GM23338 (cell line): ENCODE data around the gene MITF. TPM values are rescaled to one million over a fixed set of nuclear protein-coding genes. Genes with fewer than 3 reads are reported as not detected.

Source experiments
- ATAC-seq: fragments of 200-7000 bp; cut with Tn5 transposase; 3 replicates; pipeline ENCODE4 v1.9.1; 2020
- DNase-seq: peaks from one replicate; pipeline ENCODE4 v3.0.0-alpha.2; 2015; ENCODE audit warnings: low spot score
- H2AFZ ChIP-seq: fragments of 200-600 bp; sonication (generic); 2 replicates; pipeline ENCODE4 v1.8.0; 2016; ENCODE audit warnings: antibody characterized with exemption, mild to moderate bottlenecking, moderate library complexity
- H3F3A ChIP-seq: fragments of 200-600 bp; sonication (generic); replicated peaks from 2 replicates; pipeline ENCODE4 v1.8.0; 2017; ENCODE audit warnings: antibody characterized with exemption, mixed run types, low read depth
- H3K27ac ChIP-seq: fragments of 200-600 bp; sonication (generic); 2 replicates; pipeline ENCODE4 v1.6.1; 2016; ENCODE audit warnings: low read depth
- H3K27me3 ChIP-seq: fragments of 200-600 bp; sonication (generic); 2 replicates; pipeline ENCODE4 v1.8.0; 2016; ENCODE audit warnings: mild to moderate bottlenecking, mixed run types, moderate library complexity; ENCODE audit not compliant: insufficient read depth
- H3K36me3 ChIP-seq: fragments of 200-600 bp; sonication (generic); 2 replicates; pipeline ENCODE4 v1.8.0; 2016; ENCODE audit warnings: mild to moderate bottlenecking; ENCODE audit not compliant: insufficient read depth
- H3K4me1 ChIP-seq: fragments of 200-600 bp; sonication (generic); 2 replicates; pipeline ENCODE4 v1.8.0; 2016; ENCODE audit warnings: mild to moderate bottlenecking, moderate library complexity; ENCODE audit not compliant: insufficient read depth
- H3K4me2 ChIP-seq: fragments of 200-600 bp; sonication (generic); 2 replicates; pipeline ENCODE4 v1.7.1; 2017; ENCODE audit warnings: mixed run types
- H3K4me3 ChIP-seq: fragments of 200-600 bp; sonication (generic); 2 replicates; pipeline ENCODE4 v1.6.1; 2016; ENCODE audit warnings: mixed run types
- H3K79me2 ChIP-seq: fragments of 200-600 bp; sonication (generic); replicated peaks from 2 replicates; pipeline ENCODE4 v1.8.0; 2017; ENCODE audit warnings: mild to moderate bottlenecking; ENCODE audit not compliant: insufficient read depth
- H3K9me2 ChIP-seq: fragments of 200-600 bp; sonication (generic); 2 replicates; pipeline ENCODE4 v1.8.0; 2017; ENCODE audit not compliant: insufficient read depth
- H4K20me1 ChIP-seq: fragments of 200-600 bp; sonication (generic); replicated peaks from 2 replicates; pipeline ENCODE4 v1.8.0; 2017; ENCODE audit warnings: mild to moderate bottlenecking; ENCODE audit not compliant: insufficient read depth
- H3K27ac Mint-ChIP-seq: 2 replicates; pipeline ENCODE4 v1.8.0; 2020; ENCODE audit warnings: inconsistent platforms, mild to moderate bottlenecking, moderate library complexity, mixed read lengths
- H3K27me3 Mint-ChIP-seq: 3 replicates; pipeline ENCODE4 v1.8.0; 2022; ENCODE audit warnings: low read depth, mild to moderate bottlenecking, moderate library complexity, mixed read lengths, inconsistent platforms; ENCODE audit not compliant: insufficient read depth, poor library complexity
- H3K36me3 Mint-ChIP-seq: 3 replicates; pipeline ENCODE4 v1.8.0; 2021; ENCODE audit warnings: low read depth, mild to moderate bottlenecking, inconsistent platforms, moderate library complexity, mixed read lengths
- H3K4me1 Mint-ChIP-seq: 3 replicates; pipeline ENCODE4 v1.8.0; 2020; ENCODE audit warnings: mild to moderate bottlenecking, inconsistent platforms, mixed read lengths
- H3K4me3 Mint-ChIP-seq: 3 replicates; pipeline ENCODE4 v1.8.0; 2021; ENCODE audit warnings: moderate library complexity, mild to moderate bottlenecking, inconsistent platforms, mixed read lengths
- H3K9me3 Mint-ChIP-seq: 3 replicates; pipeline ENCODE4 v1.8.0; 2020; ENCODE audit warnings: moderate library complexity, mild to moderate bottlenecking, inconsistent platforms, mixed read lengths
- CREB1 ChIP-seq: fragments of 250-450 bp; sonication (Bioruptor Pico); IDR thresholded peaks from 2 replicates; pipeline ENCODE4 v1.5.0; 2020; ENCODE audit warnings: low read depth, mild to moderate bottlenecking, moderate library complexity
- CTCF ChIP-seq, 2 experiments: fragments of 200-600 bp in 1 of 2; sonication (generic) in 1 of 2; conservative IDR thresholded peaks; 2 replicates each; pipeline versions ENCODE4 v1.5.1 to v1.6.1; 2016 to 2017; ENCODE audit warnings: antibody characterized with exemption in 2 of 2, low read depth in 2 of 2, mild to moderate bottlenecking in 2 of 2, moderate library complexity in 1 of 2
- ETS1 ChIP-seq: IDR thresholded peaks from 2 replicates; pipeline ENCODE4 v1.6.1; 2016; ENCODE audit warnings: antibody characterized with exemption
- EZH2 ChIP-seq: fragments of 200-600 bp; sonication (generic); IDR thresholded peaks from one replicate; pipeline ENCODE4 v1.8.0; 2017; ENCODE audit warnings: antibody characterized with exemption, mild to moderate bottlenecking, low read depth; ENCODE audit not compliant: unreplicated experiment
- NANOG ChIP-seq: IDR thresholded peaks from 2 replicates; pipeline ENCODE4 v1.6.1; 2016; ENCODE audit warnings: antibody characterized with exemption, borderline replicate concordance
- polyA plus RNA-seq: library from polyadenylated mRNA; unstranded; fragments of >200 nt; fragmentation: Nextera tagmentation; extraction: Ambion mirVana; gene quantifications from 2 replicates; pipeline ENCODE4 v1.2.1, GENCODE V29; 2016
- total RNA-seq: library from RNA; depleted of rRNA; stranded (reverse); fragments of >200 nt; shearing (Covaris generic); gene quantifications from 2 replicates; pipeline ENCODE4 v1.2.3, GENCODE V29; 2014

The MITF gene
- total and polyA plus RNA-seq, 2 experiments from 2014 or later: 1.9 to 2.4 TPM

GRCh38 chr3:69751074-69751476, 11.8 kb downstream of the MITF start:
- Mint-ChIP-seq H3K4me3 (no peak overlapping the region), H3K9me3 (peaks cover 8% of the 10 kb centered on the region), H3K27me3 (no peaks in the 10 kb centered on the region), H3K4me1 (no peaks in the 10 kb centered on the region), H3K36me3 (0 out of 3 replicates have a peak, but pooled peaks cover 5% of the 10 kb centered on the region), H3K27ac (no peak overlapping the region)
- no peak for TF ChIP-seq CTCF (conservative IDR thresholded peaks at IDR 0.05; ENCODE audit: low read depth in 2 of 2)
- no peak overlapping the region for H3K4me2 ChIP-seq
- ATAC-seq (no peak), DNase-seq (no peak)
- no peaks in the 10 kb centered on the region for H3K27me3 ChIP-seq
- H3K9me2 ChIP-seq: no peaks in the 10 kb centered on the region
- H3K36me3 ChIP-seq: no peaks in the 10 kb centered on the region
- H3K4me1 ChIP-seq: no peaks in the 10 kb centered on the region
- H3K27ac ChIP-seq: no peak overlapping the region
- H3K79me2 ChIP-seq: no peaks in the 10 kb centered on the region
- no peaks in the 10 kb centered on the region for H3F3A ChIP-seq
- no peak overlapping the region for H3K4me3 ChIP-seq
- no peak overlapping the region for H2AFZ ChIP-seq
- H4K20me1 ChIP-seq: no peaks in the 10 kb centered on the region

- H3K9me3 Mint-ChIP-seq: peaks cover 8% of the 10 kb centered on the region; the same call in 2 of the 3 replicates
- 0 out of 3 replicates have a peak, but pooled peaks cover 5% of the 10 kb centered on the region for H3K36me3 Mint-ChIP-seq
These were observed 13.0 kb downstream of the MITF start for GRCh38 chr3:69752241-69752640.

More at GRCh38 chr3:69752241-69752640, 13.0 kb downstream of the MITF start:
- TF ChIP-seq NANOG (no peak), CTCF (conservative IDR thresholded peaks at IDR 0.05; ENCODE audit: low read depth in 2 of 2) (no peak), ETS1 (no peak), EZH2 (no peak), CREB1 (CRISPR knock-in tag) (no peak)
- Mint-ChIP-seq H3K27ac (no peak overlapping the region), H3K4me3 (no peak overlapping the region), H3K27me3 (no peaks in the 10 kb centered on the region), H3K4me1 (no peaks in the 10 kb centered on the region)
- no peaks in the 10 kb centered on the region for H3K9me2 ChIP-seq
- no peaks in the 10 kb centered on the region for H3F3A ChIP-seq
- no peak overlapping the region for H2AFZ ChIP-seq
- DNase-seq: no peak
- H3K27me3 ChIP-seq: no peaks in the 10 kb centered on the region
- H3K4me3 ChIP-seq: no peak overlapping the region
- no peaks in the 10 kb centered on the region for H3K79me2 ChIP-seq
- H3K4me2 ChIP-seq: no peak overlapping the region
- no peak overlapping the region for H3K27ac ChIP-seq
- H4K20me1 ChIP-seq: no peaks in the 10 kb centered on the region
- no peaks in the 10 kb centered on the region for H3K36me3 ChIP-seq
- ATAC-seq: no peak
- H3K4me1 ChIP-seq: no peaks in the 10 kb centered on the region
